ENCODE measurements around the gene GNG11.

Gene GNG11

GRCh38 chr7:93949423-93949822 is 27.9 kb downstream of the GNG11 start:
- no peak for FAIRE-seq
- TF ChIP-seq, protein P1, sequence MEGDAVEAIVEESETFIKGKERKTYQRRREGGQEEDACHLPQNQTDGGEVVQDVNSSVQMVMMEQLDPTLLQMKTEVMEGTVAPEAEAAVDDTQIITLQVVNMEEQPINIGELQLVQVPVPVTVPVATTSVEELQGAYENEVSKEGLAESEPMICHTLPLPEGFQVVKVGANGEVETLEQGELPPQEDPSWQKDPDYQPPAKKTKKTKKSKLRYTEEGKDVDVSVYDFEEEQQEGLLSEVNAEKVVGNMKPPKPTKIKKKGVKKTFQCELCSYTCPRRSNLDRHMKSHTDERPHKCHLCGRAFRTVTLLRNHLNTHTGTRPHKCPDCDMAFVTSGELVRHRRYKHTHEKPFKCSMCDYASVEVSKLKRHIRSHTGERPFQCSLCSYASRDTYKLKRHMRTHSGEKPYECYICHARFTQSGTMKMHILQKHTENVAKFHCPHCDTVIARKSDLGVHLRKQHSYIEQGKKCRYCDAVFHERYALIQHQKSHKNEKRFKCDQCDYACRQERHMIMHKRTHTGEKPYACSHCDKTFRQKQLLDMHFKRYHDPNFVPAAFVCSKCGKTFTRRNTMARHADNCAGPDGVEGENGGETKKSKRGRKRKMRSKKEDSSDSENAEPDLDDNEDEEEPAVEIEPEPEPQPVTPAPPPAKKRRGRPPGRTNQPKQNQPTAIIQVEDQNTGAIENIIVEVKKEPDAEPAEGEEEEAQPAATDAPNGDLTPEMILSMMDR (IDR thresholded peaks at IDR 0.05; ENCODE audit: insufficient read depth, missing control alignments), result no peak
- DNase-seq (ENCODE audit: insufficient read length, low spot score), result no peak

- TF ChIP-seq, protein P1 (IDR thresholded peaks at IDR 0.05; ENCODE audit: insufficient read depth, missing control alignments), result no peak
- no peak for FAIRE-seq
These were observed 33.8 kb downstream of the GNG11 start for GRCh38 chr7:93955304-93955703.

GRCh38 chr7:93957767-93958166 is 36.2 kb downstream of the GNG11 start:
- TF ChIP-seq, protein P1 (IDR thresholded peaks at IDR 0.05; ENCODE audit: insufficient read depth, missing control alignments), result no peak

More at GRCh38 chr7:93955304-93955703, 33.8 kb downstream of the GNG11 start:
- DNase-seq (ENCODE audit: insufficient read length, low spot score), result no peak

GRCh38 chr7:93958216-93958615 is 36.7 kb downstream of the GNG11 start:
- TF ChIP-seq, protein P1 (IDR thresholded peaks at IDR 0.05; ENCODE audit: insufficient read depth, missing control alignments), result no peak
- FAIRE-seq (no peak), DNase-seq (ENCODE audit: insufficient read length, low spot score) (no peak)

More at GRCh38 chr7:93957767-93958166, 36.2 kb downstream of the GNG11 start:
- FAIRE-seq, result no peak
- no peak for DNase-seq (ENCODE audit: insufficient read length, low spot score)

DNA sequence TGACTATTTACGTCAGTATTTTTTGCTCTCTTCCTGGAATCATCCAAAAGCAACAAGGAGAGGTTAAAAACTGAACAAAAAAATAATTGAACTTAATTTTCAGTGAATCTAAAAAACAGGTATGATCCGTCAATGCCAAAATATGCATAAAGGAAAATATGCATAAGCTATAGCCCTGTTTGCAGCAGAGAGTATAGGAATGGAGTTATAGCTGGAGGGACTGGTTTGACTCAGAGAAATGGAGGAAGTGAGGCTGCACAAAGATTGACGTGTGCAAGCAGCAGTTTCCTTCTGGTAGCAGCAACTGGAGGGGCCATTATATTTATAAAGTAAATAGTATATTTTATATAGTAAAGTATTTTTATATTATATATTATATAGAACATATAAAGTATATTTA is 37.1 kb downstream of the GNG11 start:
- DNase-seq (ENCODE audit: insufficient read length, low spot score) (no peak), FAIRE-seq (no peak)
- TF ChIP-seq, protein P1 (IDR thresholded peaks at IDR 0.05; ENCODE audit: insufficient read depth, missing control alignments), result no peak

- DNase-seq (ENCODE audit: insufficient read length, low spot score), result no peak
- FAIRE-seq, result no peak
- TF ChIP-seq, protein P1 (IDR thresholded peaks at IDR 0.05; ENCODE audit: insufficient read depth, missing control alignments), result no peak
These were observed 39.5 kb downstream of the GNG11 start for GRCh38 chr7:93960986-93961385.

- TF ChIP-seq, protein P1 (IDR thresholded peaks at IDR 0.05; ENCODE audit: insufficient read depth, missing control alignments), result no peak
- DNase-seq (ENCODE audit: insufficient read length, low spot score) (no peak), FAIRE-seq (no peak)
These were observed 42.7 kb downstream of the GNG11 start for GRCh38 chr7:93964262-93964661.
